PC-9 (cell line): ENCODE data around the gene ARV1.

Experiments used
- CTCF ChIP-seq: fragments of 200-600 bp; sonication (generic); conservative IDR thresholded peaks from 2 replicates; pipeline ENCODE4 v1.6.1; 2017; ENCODE audit warnings: mixed run types, antibody characterized with exemption, mild to moderate bottlenecking, moderate library complexity
- EZH2 ChIP-seq: fragments of 200-600 bp; sonication (generic); IDR thresholded peaks from 2 replicates; pipeline ENCODE4 v1.8.0; 2017; ENCODE audit warnings: antibody characterized with exemption, low read depth

- no peak for TF ChIP-seq CTCF
- no peak for TF ChIP-seq EZH2
Measured at GRCh38 chr1:230971771-230972170, 7.1 kb upstream of the ARV1 start.
